Endodermal cell (in vitro differentiated cells): ENCODE measurements around the gene PRR16. TPM values are rescaled to one million over a fixed set of nuclear protein-coding genes. Genes with fewer than 3 reads are reported as not detected.
"Not testable (repeated sequence)": the region's sequence is repeated elsewhere in the genome, so short reads cannot be mapped to it uniquely, and the experiment has no call there.

Experiments
- DNase-seq: peaks from one replicate; pipeline ENCODE4 v3.0.0-alpha.2; 2017
- H3K27ac ChIP-seq: 2 replicates; pipeline ENCODE4 v1.5.1; 2013; ENCODE audit warnings: mild to moderate bottlenecking, low read depth, low read length, moderate library complexity
- H3K27me3 ChIP-seq: 2 replicates; pipeline ENCODE4 v1.6.1; 2013; ENCODE audit warnings: mild to moderate bottlenecking, low read length, moderate library complexity; ENCODE audit not compliant: insufficient read depth, control insufficient read depth, poor library complexity, severe bottlenecking
- H3K36me3 ChIP-seq: 2 replicates; pipeline ENCODE4 v1.7.0; 2013; ENCODE audit warnings: mild to moderate bottlenecking, low read length, moderate library complexity; ENCODE audit not compliant: control insufficient read depth, insufficient read depth
- H3K4me1 ChIP-seq: one replicate; pipeline ENCODE4 v1.7.0; 2013; ENCODE audit warnings: low read length; ENCODE audit not compliant: control insufficient read depth, insufficient read depth
- H3K4me3 ChIP-seq: 2 replicates; pipeline ENCODE4 v1.5.1; 2013; ENCODE audit warnings: mild to moderate bottlenecking, low read length, moderate library complexity
- H3K9ac ChIP-seq: 2 replicates; pipeline ENCODE4 v1.6.1; 2013; ENCODE audit warnings: mild to moderate bottlenecking, low read length, moderate library complexity; ENCODE audit not compliant: poor library complexity, severe bottlenecking; ENCODE audit errors: extremely low read depth
- H3K9me3 ChIP-seq: 2 replicates; pipeline ENCODE4 v1.6.1; 2013; ENCODE audit warnings: mild to moderate bottlenecking, low read length, moderate library complexity; ENCODE audit not compliant: control insufficient read depth
- H3K27ac Mint-ChIP-seq: 2 replicates; pipeline ENCODE4 v1.8.0; 2020; ENCODE audit warnings: mixed read lengths
- H3K27me3 Mint-ChIP-seq: 2 replicates; pipeline ENCODE4 v1.8.0; 2021; ENCODE audit warnings: mild to moderate bottlenecking, mixed read lengths; ENCODE audit not compliant: insufficient read depth
- H3K36me3 Mint-ChIP-seq: 2 replicates; pipeline ENCODE4 v1.8.0; 2020; ENCODE audit warnings: low read depth, mixed read lengths
- H3K4me1 Mint-ChIP-seq: 2 replicates; pipeline ENCODE4 v1.8.0; 2020; ENCODE audit warnings: mixed read lengths
- H3K4me3 Mint-ChIP-seq: 2 replicates; pipeline ENCODE4 v1.8.0; 2020; ENCODE audit warnings: mild to moderate bottlenecking, moderate library complexity, mixed read lengths
- H3K9me3 Mint-ChIP-seq: 2 replicates; pipeline ENCODE4 v1.8.0; 2020; ENCODE audit warnings: mild to moderate bottlenecking, mixed read lengths
- WGBS, 2 experiments: methylation state at CpG; one replicate each; pipeline versions ENCODE4 v1.1.5 to v1.1.7; 2013; ENCODE audit warnings: missing lambda C conversion rate in 2 of 2, mixed read lengths in 1 of 2; ENCODE audit not compliant: insufficient coverage in 1 of 2, insufficient read length in 1 of 2; 5-methylcytosine and 5-hydroxymethylcytosine counted together
- total RNA-seq, 2 donors: library from RNA; stranded (reverse); fragmentation: NEBNext Ultra II Directional in 1 of 2; extraction: Animal tissue kit (Norgen Biotek cat#: 25700) in 1 of 2; gene quantifications; 2 replicates in 1 of 2; 3 replicates in 1 of 2; pipeline ENCODE4 v1.2.1, GENCODE V29; 2021
- TF ChIP-seq, protein P1 (sequence below): fragments of 200-600 bp; sonication (generic); conservative IDR thresholded peaks from 2 replicates; pipeline ENCODE4 v1.5.0; 2021; ENCODE audit warnings: antibody characterized with exemption, mild to moderate bottlenecking

The PRR16 gene
- total RNA-seq, 2 donors from 2014 or later = 0.53 to 0.64 TPM

GRCh38 chr5:120692325-120692724, 228.2 kb downstream of the PRR16 start:
- no peak overlapping the region for H3K27ac Mint-ChIP-seq

DNA sequence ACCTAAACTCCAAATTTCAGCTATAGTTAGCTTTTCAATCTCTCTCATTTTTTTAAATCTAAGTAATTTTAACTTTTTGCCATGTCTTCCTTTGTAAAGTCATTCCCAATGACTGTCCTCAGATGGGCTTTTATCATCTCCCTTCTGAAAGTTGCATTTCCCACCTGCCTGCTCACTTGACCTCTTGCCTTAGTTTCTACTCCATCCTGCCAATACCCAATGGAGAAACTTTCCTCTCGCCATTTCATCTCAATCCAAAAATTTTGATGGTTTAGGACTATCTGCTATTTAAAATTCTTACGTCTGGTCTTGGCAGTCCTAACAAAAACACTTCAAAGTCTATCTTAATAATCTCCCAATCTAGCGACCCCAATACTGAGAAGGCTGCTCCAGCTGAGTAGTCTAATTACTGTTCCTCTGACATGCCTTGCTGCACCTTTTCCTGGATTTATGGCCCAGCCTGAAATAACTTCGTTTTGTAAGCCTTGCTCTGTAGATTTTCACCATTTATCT, 231.3 kb downstream of the PRR16 start:
- TF ChIP-seq, protein P1, sequence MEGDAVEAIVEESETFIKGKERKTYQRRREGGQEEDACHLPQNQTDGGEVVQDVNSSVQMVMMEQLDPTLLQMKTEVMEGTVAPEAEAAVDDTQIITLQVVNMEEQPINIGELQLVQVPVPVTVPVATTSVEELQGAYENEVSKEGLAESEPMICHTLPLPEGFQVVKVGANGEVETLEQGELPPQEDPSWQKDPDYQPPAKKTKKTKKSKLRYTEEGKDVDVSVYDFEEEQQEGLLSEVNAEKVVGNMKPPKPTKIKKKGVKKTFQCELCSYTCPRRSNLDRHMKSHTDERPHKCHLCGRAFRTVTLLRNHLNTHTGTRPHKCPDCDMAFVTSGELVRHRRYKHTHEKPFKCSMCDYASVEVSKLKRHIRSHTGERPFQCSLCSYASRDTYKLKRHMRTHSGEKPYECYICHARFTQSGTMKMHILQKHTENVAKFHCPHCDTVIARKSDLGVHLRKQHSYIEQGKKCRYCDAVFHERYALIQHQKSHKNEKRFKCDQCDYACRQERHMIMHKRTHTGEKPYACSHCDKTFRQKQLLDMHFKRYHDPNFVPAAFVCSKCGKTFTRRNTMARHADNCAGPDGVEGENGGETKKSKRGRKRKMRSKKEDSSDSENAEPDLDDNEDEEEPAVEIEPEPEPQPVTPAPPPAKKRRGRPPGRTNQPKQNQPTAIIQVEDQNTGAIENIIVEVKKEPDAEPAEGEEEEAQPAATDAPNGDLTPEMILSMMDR = no peak
- Histone ChIP-seq H3K4me1 (no peaks in the 10 kb centered on the region), H3K36me3 (no peaks in the 10 kb centered on the region), H3K4me3 (no peak overlapping the region), H3K9ac (no peak overlapping the region), H3K27ac (no peak overlapping the region), H3K9me3 (no peaks in the 10 kb centered on the region), H3K27me3 (no peaks in the 10 kb centered on the region)
- DNase-seq = no peak
- Mint-ChIP-seq H3K36me3 (peaks cover 4% of the 10 kb centered on the region), H3K27ac (no peak overlapping the region), H3K9me3 (no peaks in the 10 kb centered on the region), H3K4me1 (peaks cover 31% of the 10 kb centered on the region), H3K27me3 (no peaks in the 10 kb centered on the region), H3K4me3 (no peak overlapping the region)
- 83 to 92% methylated on average over 2 to 4 of the region's 4 CpGs for WGBS, 2 experiments

More at GRCh38 chr5:120692325-120692724, 228.2 kb downstream of the PRR16 start:
- no peak for DNase-seq
- H3K9me3 ChIP-seq = no peaks in the 10 kb centered on the region
- Mint-ChIP-seq H3K4me3 (no peak overlapping the region), H3K9me3 (no peaks in the 10 kb centered on the region), H3K36me3 (peaks cover 4% of the 10 kb centered on the region), H3K4me1 (peaks cover 5% of the 10 kb centered on the region), H3K27me3 (peaks cover 6% of the 10 kb centered on the region)
- WGBS, 2 experiments = 93 to 100% methylated on average over 1 to 2 of the region's 2 CpGs
- no peak overlapping the region for H3K4me3 ChIP-seq
- no peaks in the 10 kb centered on the region for H3K36me3 ChIP-seq
- H3K27me3 ChIP-seq = no peaks in the 10 kb centered on the region
- H3K4me1 ChIP-seq = no peaks in the 10 kb centered on the region
- no peak overlapping the region for H3K9ac ChIP-seq
- TF ChIP-seq, protein P1 = no peak
- no peak overlapping the region for H3K27ac ChIP-seq

GRCh38 chr5:120697147-120697546, 233.0 kb downstream of the PRR16 start:
- H3K4me3 ChIP-seq = no peak overlapping the region
- peak overlapping the region; percentile 16 for H3K4me3 Mint-ChIP-seq
- peaks cover 4% of the 10 kb centered on the region for H3K36me3 Mint-ChIP-seq

DNA sequence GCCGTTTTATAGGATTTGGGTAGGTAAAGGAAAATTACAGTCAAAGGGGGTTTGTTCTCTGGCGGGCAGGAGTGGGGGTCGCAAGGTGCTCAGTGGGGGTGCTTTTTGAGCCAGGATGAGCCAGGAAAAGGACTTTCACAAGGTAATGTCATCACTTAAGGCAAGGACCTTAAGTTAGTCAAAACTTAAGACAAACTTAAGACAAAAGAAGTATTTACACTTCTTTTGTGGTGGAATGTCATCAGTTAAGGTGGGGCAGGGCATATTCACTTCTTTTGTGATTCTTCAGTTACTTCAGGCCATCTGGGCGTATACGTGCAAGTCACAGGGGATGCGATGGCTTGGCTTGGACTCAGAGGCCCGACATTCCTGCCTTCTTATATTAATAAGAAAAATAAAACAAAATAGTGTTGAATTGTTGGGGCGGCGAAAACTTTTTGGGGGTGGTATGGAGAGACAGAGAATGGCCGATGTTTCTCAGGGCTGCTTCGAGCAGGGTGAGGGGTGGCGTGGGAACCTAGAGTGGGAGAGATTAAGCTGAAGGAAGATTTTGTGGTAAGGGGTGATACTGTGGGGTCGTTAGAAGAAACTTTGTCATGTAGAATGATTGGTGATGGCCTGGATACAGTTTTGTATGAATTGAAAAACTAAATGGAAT, 233.7 kb downstream of the PRR16 start:
- not testable (repeated sequence) for H3K36me3 ChIP-seq, H3K27me3 ChIP-seq, H3K9me3 Mint-ChIP-seq, H3K9ac ChIP-seq, H3K27ac ChIP-seq, H3K4me3 ChIP-seq, H3K36me3 Mint-ChIP-seq, H3K4me1 ChIP-seq, H3K27me3 Mint-ChIP-seq, H3K9me3 ChIP-seq
- 61 to 79% methylated on average over 4 to 7 of the region's 13 CpGs for WGBS, 2 experiments
- Mint-ChIP-seq H3K27ac (peak overlapping the region; percentile 72), H3K4me3 (peak overlapping the region; percentile 16), H3K4me1 (peaks cover 42% of the 10 kb centered on the region)
- DNase-seq = peak; percentile 57

More at GRCh38 chr5:120697147-120697546, 233.0 kb downstream of the PRR16 start:
- H3K9me3 ChIP-seq = no peaks in the 10 kb centered on the region
- no peak for DNase-seq
- TF ChIP-seq, protein P1 = no peak
- peak overlapping the region; percentile 1 for H3K27ac Mint-ChIP-seq
- no peaks in the 10 kb centered on the region for H3K27me3 ChIP-seq
- no peaks in the 10 kb centered on the region for H3K4me1 ChIP-seq
- no peaks in the 10 kb centered on the region for H3K9me3 Mint-ChIP-seq
- no peak overlapping the region for H3K27ac ChIP-seq
- H3K4me1 Mint-ChIP-seq = peaks cover 42% of the 10 kb centered on the region
- no peak overlapping the region for H3K9ac ChIP-seq
- no peaks in the 10 kb centered on the region for H3K36me3 ChIP-seq
- no peaks in the 10 kb centered on the region for H3K27me3 Mint-ChIP-seq
- WGBS, 2 experiments = 65% methylated on average over 4 of the region's 4 CpGs; no CpG with 5 or more reads in 1 of the 2 experiments

- WGBS, 2 experiments = 70 to 100% methylated on average over 1 to 10 of the region's 12 CpGs
- H3K36me3 ChIP-seq, H3K27me3 ChIP-seq, H3K36me3 Mint-ChIP-seq, H3K27me3 Mint-ChIP-seq, H3K9me3 ChIP-seq, H3K9ac ChIP-seq, H3K9me3 Mint-ChIP-seq, H3K27ac Mint-ChIP-seq, H3K4me1 ChIP-seq, DNase-seq, H3K27ac ChIP-seq, H3K4me3 ChIP-seq: not testable (repeated sequence)
- Mint-ChIP-seq H3K4me3 (peak overlapping the region; percentile 76), H3K4me1 (peaks cover 54% of the 10 kb centered on the region)
These were observed 236.6 kb downstream of the PRR16 start for GRCh38 chr5:120700653-120701052.
